Nucleus accumbens (tissue), 56 donors: ENCODE results near the gene SLC10A3.
"Not testable (repeated sequence)": the region's sequence is repeated elsewhere in the genome, so short reads cannot be mapped to it uniquely, and the experiment has no call there.

Source experiments
- DNase-seq, 56 donors: peaks; one replicate each; lab custom pipeline; 2025; lab: John Stamatoyannopoulos, UW

Gene SLC10A3

DNA sequence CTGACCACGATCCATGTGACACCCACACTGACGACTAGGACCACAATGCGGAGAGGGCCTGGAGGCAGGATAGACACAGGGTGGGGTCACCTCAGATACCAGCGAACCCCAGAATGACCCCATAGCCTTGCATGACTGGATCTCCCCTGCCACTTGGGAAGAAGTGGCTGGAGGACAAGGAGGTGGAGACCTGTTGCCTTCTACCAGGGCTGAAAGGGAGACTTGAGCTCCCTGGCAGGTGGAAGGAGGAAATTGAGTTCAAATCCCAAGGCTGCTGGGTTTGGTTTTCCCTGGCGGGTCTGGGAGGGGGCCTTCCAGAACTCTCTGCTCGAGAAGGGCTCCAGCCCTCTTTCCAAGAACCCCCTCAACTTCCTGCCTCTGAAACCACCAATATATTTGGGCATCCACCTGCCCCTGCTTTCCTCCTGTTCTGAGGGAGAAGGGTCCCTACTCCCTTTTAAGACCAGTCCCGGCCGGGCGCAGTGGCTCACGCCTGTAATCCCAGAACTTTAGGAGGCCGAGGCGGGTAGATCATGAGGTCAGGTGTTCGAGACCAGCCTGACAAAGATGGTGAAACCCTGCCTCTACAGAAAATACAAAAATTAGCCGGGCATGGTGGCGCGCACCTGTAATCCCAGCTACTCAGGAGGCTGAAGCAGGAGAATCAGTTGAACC, 22.6 kb upstream of the SLC10A3 start:
- DNase-seq = no peak

DNA sequence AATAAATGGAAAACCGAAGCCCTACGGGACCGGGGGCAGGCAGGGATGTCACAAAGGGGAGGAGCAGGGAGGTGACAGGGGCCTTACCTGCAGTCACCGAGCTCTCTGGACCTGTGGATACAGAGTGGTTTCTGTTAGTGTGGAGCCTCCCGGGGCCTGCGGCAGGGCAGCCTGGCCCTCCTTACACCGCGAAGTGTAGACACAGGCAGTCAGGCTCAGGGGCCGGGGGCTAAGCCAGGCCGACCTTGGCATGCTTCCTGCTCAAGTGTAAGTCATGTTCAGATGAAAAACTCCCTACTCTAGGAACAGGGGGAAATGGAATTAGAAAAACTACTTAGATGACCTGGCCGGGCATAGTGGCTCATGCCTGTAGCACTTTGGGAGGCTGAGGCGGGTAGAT, 21.3 kb upstream of the SLC10A3 start:
- DNase-seq = no peak

DNA sequence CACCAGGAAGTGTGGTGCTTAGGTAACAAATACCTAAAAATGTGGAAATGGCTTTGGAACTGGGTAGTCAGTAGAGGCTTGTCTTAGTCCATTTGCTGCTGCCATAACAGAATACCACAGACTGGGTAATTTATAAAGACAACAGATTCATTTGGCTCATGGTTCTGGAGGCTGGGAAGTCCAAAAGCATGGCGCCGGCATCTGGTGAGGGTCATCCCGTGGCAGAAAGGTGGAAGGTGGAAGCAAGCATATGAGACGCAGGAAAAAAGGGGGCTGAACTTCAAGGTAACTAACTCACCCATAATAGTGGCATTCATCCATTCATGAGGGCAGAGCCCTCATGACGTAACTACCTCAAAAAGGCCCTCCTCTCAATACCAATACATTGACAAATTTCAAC, 19.0 kb upstream of the SLC10A3 start:
- no peak for DNase-seq

DNA sequence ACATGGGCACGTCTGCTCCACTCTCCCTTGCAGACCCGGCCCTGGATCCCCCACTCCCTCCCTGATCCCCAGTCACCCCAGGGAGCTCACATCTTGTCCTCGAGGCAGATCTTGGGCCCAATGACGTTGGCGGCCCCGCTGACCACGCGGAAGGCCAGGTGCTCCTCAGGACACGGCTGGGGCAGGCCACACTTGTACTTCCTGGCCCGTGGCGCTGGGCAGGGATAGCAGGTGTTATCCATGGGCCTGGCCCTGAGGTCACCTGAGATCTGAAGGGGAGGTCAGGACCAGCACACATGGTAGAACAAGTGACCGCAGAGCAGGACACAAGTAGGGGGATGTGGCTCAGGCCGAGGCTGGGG, 17.9 kb upstream of the SLC10A3 start:
- no peak for DNase-seq

DNA sequence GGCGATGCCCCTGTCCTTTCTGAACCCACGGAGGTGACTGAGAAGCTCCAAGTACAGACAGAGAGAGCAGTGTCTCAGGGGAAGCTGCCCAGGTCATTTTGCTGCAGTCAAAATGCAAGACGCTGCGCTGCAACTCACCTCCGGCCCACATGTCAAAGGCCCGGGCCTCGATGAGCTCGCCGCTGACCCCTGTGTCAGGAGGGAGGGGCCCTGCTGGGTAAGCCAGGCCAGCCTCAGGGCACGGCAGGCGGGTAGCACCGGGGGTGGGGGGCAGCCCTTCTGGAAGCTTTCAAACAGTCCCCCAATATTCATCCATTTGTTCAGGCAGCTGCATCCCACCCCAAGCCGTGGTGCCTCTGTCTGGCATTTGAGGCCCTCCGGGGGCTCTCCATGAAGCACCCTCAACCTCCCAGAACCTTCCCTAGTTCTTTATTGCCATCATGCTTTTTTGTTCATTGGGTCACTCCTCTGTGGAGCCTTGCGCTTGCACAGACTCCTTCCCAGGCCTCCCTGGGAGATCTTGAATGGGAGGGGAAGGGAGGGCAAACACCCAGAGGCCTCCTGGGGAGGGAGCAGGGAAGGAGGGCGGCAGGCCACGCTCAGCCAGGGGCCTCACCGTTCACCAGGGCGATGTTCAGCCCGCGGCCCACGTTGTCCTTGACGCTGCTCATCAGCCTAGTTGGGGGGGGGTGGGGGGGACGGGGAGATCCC, 17.4 kb upstream of the SLC10A3 start:
- DNase-seq = no peak

DNA sequence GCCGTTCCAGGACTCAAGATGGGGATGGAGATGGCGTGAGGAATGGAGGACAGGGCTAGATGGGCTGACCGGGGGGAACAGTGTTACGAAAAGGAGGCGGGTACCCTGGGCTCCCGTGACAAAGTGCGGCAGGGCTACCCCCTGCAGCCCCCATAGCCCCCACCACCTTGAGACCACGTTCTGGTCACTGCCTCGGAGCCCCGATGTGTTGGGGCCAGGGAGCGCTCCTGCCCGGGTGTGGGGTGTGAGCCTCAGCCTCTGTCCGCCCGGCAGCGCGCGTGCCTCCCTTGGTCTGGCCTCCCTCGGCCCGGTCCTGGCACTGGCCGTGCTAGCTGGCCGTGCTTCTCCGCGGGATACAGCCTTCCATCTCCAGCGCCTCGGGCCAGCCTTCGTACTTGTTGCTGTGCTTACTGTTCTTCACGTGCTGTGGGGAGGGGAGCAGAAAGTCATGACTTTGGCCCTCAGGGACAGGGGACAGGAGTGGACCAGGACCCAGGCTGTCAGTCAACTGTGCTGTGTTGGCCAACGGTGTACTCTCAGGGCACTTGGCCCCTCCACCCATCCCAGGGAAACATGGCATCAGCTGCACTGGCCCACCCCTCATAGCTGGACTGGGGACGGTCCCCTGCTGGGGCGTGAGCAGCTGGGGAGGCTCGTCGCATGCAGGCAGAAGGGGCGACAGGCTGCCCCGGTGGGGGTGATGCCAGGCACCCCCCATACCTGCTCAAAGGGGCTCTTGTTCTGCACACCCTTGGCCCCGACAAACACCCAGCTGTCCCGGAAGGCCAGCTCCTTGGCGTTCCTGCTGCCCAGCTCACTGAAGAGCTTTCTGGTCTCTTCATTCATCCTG, 16.3 kb upstream of the SLC10A3 start:
- DNase-seq = peak in 1 of 56 donors; percentile 7

DNA sequence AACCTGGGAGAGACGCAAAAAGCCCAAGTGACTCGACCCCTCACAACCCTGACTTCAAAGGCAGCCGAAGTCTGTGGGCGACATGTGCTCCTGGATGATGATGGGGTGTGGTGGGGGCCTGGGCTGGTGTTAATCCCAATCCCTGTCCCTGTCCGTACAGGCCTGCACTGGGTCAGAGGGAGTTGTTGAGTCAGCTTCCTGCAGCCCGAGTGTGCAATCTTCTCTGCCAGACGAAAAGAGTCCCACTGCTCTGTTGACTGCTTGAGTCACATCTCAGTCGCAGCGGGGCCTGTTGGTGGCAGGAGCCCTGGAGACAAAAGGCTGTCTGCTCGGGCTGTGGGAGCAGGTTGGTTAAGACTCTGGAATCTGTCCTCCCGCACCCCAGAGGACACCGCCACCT, 15.3 kb upstream of the SLC10A3 start:
- no peak for DNase-seq

DNA sequence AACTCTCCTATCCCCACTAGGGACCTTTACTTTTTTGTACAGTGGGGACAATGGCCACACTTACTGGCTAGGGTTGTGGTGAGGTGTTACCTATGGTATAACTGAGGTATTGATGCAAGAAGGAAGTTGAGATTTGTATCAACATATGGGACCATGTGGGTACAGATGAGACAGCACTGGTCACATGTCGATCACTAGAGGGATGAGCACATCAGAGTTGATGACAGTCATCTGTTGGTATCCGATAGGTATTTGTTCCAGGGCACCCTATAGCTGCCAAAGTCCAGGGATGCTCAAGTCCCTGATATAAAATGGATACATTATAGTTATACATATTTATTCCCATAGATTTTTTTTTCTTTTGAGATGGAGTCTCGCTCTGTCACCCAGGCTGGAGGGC, 12.6 kb upstream of the SLC10A3 start:
- DNase-seq = no peak

DNA sequence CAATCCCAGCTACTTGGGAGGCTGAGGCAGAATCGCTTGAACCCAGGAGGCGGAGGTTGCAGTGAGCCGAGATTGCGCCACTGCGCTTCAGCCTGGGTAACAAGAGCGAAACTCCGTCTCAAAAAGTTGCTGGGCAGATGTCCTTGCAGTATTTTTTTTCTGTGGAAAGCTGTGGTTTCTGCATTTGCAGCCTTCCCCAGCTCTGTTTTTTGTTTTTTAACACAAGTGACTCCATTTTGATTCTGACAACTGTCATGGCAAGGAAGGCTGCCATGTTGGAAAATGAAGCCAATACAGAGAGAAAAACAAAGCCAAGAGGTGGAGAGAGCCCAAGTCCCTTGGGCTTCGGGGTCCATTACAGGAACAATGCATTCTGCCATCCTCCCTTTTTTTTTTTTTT, 11.7 kb upstream of the SLC10A3 start:
- no peak for DNase-seq

DNA sequence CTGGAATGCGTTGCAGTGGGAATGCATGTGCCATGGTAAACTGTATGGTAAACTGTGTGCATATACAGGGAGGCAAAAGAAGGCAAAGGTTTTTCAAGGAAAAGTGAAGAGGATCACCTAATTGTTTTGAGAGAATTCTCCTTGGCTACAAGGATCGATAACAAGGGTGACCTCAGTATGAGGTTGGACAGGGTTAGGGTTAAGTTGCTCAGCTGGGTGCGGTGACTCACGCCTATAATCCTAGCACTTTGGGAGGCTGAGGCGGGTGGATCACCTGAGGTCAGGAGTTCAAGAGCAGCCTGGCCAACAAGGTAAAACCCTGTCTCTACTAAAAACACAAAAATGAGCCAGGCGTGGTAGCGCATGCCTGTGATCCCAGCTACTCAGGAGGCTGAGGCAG, 11.0 kb upstream of the SLC10A3 start:
- not testable (repeated sequence) for DNase-seq

DNA sequence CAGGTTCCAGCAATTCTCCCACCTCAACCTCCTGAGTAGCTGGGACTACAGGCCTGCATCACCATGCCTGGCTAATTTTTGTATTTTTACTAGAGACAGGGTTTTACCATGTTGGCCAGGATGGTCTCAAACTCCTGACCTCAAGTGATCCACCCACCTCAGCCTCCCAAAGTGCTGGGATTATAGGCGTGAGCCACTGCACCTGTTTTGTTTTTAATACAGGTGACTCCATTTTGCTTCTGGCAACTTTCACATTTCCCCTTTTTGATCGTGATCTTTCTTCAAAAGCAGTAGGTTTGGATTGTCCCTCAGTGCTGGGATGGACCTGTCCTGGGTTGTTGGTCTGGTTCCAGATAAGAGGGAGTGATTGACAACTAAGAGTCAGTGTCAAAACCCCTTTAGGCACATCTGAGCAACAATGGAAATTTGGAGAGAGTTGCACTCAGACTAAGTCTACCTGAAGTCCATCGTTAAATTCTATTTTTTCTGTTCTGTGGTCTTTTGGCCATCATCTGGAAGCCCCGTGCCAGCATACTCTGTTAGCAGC, 6.2 kb upstream of the SLC10A3 start:
- DNase-seq = not testable (repeated sequence)

DNA sequence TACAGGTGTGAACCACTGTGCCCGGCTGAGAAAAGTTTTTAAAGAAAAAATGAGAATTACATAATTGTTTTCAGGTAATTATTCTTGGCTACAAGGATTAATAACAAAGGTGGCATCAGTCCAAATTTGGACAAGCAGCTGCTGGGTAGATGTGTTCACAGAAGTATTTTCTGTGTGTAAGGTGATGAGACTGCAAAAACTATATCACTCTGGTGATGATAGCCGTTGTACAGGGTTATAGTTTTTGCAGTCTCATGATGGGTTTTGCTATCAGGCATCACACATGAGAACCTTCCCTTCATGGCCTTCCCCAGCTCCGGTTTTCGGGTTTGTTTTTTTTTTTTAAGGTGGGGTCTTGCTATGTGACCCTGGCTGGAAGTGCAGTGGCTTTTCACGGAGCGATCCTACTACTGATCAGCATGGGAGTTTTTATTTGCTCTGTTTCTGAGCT, 5.1 kb upstream of the SLC10A3 start:
- no peak for DNase-seq

DNA sequence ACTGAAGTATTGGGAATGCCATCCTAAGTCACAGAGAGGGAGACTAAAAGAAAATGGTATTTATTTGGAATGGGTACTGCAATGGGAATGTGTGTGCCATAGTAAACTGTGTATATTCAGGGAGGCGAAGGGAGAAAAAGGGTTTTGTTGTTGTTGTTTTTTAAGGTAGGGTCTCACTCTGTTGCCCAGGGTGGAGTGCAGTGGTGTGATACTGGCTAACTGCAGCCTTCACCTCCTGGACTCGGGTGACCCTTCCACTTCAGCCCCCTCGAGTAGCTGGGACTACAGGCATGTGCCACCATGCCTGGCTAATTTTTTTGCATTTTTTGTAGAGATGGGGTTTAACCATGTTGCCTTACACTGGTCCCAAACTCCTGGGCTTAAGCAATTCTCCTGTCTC, 4.3 kb upstream of the SLC10A3 start:
- no peak for DNase-seq

DNA sequence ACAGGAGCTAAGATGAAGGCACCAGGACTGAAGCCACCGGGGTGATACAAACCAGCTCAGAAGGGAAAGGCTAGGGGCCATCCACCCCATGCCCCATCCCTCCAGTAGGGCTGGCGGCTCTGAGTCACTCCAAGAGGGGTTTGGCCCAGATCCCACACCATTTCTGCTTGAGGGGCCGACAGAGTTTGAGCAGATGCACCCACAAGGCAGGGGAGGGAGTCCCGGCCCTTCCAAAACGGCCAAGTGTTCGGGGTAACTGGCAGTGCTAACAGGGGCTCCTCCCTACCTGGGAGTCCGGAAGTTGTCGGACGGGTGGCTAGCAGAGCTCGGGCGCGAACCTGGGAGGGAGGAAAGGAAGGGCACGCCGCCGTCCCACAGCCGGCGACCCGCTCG, 412 bp downstream of the SLC10A3 start:
- peak in 7 of 56 donors; percentile 3 to 34 (median 27) for DNase-seq

DNA sequence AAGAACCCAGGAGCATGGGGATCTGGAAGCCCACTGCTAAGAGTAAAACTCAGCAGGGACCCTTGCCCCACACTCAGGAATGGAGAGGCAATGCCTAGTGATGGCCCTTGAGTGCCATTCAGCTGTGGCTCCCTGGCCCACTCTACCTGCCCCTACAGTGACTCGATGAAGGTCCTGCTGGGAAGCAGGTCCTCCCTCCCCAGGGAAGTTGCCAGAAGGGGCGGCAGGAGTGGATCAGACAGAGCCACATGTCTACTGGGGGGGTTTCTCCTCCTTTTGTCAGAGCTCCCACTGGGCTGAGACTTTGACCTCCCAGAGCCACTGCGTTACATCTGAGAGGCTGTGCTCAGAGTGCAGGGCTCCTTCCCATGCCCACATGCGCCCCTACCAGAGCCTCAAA, 1.2 kb downstream of the SLC10A3 start:
- DNase-seq = no peak

DNA sequence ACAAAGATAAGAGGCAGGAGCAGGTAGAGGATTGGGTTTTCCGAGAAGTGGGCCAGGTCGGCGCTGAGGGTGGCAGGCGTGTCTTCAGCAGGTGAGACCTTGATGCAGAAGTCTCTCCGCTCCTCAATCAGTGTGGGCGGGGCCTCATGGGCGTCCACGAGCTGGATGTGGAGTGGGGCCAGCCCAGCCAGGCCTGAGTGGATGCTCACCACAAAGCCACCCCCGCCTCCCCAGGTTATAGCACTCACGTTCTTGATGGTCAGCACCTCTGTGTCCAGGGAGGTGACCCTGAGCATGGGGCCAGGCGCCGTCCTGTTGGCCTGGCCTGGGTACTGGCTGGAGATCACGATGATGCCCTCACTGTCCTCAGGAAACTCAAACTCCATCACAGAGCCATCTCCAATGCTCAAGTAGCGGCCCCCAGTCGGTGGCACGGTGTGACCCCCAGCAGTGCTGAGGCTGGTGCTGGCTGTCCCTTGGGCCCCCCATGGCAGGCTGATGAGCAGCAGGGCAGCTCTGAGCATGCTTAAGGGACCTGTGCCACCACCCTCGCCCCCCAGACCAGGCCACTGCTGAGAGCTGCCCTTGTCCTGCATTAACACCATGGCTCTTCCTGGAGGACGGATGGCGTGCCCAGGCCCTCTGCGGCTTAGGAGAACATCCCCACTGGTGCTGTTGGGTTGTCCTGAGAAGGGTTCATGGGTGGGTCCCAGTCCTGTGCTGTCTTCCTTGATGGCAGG, 1.9 kb downstream of the SLC10A3 start:
- DNase-seq = no peak

DNA sequence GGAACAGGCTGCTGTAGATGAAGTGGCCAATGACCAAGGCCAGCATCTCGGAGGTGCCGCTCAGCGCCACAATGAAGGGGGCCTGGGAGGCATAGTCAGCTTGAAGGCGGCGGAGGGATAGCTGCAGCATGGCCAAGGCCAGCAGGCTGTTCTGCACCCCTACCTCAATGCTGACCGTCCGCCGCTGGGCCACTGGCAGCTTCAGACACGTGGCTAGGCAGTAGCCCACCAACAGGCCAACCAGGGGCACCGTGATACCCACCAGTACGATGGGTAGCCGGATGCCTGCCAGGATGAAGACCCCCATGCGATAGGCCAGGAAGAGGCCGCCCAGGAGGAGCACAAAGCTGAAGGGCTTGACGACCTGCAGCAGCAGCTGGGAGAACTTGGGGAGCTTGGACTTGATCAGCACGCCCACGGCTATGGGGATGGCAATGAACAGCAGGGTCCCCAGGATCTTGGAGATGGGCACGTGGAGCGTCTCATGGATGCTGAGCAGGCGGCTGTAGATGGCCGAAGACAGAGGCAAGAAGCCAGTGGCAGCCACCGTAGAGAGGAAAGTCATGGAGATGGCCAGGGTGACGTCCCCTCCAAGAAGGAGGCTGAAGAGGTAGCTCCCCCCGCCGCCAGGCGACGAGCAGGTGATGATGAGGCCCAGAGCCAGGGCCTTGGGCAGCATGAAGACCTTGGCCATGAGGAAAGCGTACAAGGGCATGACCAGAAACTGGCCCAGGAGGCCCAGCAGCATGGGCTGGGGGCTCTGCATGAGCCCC, 2.7 kb downstream of the SLC10A3 start:
- no peak for DNase-seq

DNA sequence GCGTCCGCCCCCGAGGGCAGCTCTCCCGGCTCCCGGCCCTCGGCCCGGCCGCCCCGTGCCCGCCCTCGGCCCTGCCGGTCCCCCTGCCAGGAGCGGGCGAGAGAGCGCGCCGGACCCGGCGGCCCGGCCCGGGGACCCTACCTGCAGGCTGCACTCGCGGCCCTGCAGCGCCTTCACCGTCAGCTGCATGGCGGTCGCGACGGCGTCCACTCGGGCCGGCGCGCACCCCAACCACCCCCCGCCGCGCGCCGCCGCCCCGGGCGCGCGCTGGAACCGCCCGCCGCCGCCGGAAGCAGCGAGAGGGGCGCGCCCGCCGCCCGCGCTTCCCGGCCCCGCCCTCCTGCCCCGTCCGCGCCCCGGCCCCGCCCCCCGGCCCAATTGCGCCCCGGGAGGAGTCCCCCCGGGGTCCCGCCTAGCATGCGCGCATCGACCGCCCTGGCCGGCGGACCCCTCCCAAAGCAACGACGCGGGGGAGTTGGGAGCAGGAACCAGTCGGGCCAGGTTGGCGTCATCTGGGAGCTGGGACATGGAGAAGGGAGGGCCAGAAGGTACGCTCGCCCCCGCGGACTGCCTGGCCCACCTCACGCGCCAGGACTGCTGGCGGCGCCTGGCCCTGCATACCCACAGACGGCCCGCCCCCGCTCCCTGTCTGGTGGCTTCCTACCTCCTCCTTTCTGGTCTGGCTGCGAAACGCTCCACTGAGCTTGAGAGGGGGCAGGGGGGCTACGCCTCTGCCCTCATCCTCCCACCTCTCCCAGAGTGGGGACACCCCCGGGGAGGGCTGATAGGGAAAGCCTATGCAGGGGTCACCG, 3.8 kb downstream of the SLC10A3 start, which contains the start of gene UBL4A:
UBL4A (minus strand) TSS at position 220 of the 812 bp plus-strand sequence; CDS start at position 189, 31 bp downstream.
- DNase-seq = peak in 30 of 56 donors; percentile 1 to 64 (median 26)

DNA sequence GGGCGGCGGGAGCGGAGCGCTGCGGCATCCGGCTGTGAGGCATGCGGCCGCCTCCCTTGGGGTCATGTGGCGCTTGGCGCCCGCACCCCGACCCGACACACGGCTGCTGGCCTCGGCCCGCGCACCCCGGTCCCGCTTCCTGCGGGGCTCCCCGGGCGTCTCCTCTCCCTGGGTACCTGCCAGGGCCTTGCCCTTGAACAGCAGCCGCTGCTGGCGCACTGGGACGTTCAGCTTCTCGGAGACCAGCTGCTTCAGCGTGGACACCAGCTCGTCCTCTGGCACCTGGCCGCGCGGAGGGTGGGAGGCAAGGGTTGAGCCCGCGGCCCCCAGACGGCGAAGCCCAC, 4.4 kb downstream of the SLC10A3 start:
- peak in 9 of 56 donors; percentile 5 to 52 (median 20) for DNase-seq
